HepG2 (cell line): ENCODE data around the gene HES2. TPM values are rescaled to one million over a fixed set of nuclear protein-coding genes. Genes with fewer than 3 reads are reported as not detected.

Source experiments
- ATM ChIP-seq: fragments of 450-650 bp; IDR thresholded peaks from 2 replicates; pipeline ENCODE4 v1.7.1; 2017; ENCODE audit warnings: mild to moderate bottlenecking, borderline replicate concordance
- HMGXB4 ChIP-seq, 2 experiments: sonication (generic) in 1 of 2; formaldehyde crosslinking in 1 of 2; IDR thresholded peaks; 2 replicates each; pipeline versions ENCODE4 v1.4.0 to v1.6.1; 2018 to 2020; ENCODE audit warnings: missing genetic modification reagents in 2 of 2, borderline replicate concordance in 1 of 2, low read depth in 1 of 2, mild to moderate bottlenecking in 1 of 2, missing biosample characterization in 1 of 2
- POLR2AphosphoS5 ChIP-seq: IDR thresholded peaks from 2 replicates; pipeline ENCODE4 v1.6.1; 2012; ENCODE audit warnings: low read depth, low read length
- RAD21 ChIP-seq: fragments of 450-650 bp; formaldehyde crosslinking; IDR thresholded peaks from 2 replicates; pipeline ENCODE4 v1.5.0; 2020; ENCODE audit warnings: mild to moderate bottlenecking
- RFX1 ChIP-seq: fragments of 450-650 bp; IDR thresholded peaks from 2 replicates; pipeline ENCODE4 v1.6.1; 2017
- SPEN ChIP-seq: sonication (generic); formaldehyde crosslinking; IDR thresholded peaks from 2 replicates; pipeline ENCODE4 v1.5.1; 2020; ENCODE audit warnings: low read depth, mild to moderate bottlenecking, missing genetic modification reagents
- TEAD3 ChIP-seq: optimal IDR thresholded peaks from 2 replicates; pipeline ENCODE3; 2016; ENCODE audit warnings: borderline replicate concordance
- TSC22D2 ChIP-seq: sonication (generic); formaldehyde crosslinking; IDR thresholded peaks from 2 replicates; pipeline ENCODE4 v1.5.1; 2020; ENCODE audit warnings: missing genetic modification reagents, mild to moderate bottlenecking, borderline replicate concordance
- ZBTB20 ChIP-seq: sonication (generic); formaldehyde crosslinking; IDR thresholded peaks from 2 replicates; pipeline ENCODE4 v1.8.1; 2023; ENCODE audit warnings: missing genetic modification reagents, low read depth, mild to moderate bottlenecking, borderline replicate concordance
- ZFP36L2 ChIP-seq: sonication (generic); formaldehyde crosslinking; IDR thresholded peaks from 2 replicates; pipeline ENCODE4 v1.4.0; 2020; ENCODE audit warnings: missing genetic modification reagents
- ZNF354B ChIP-seq: sonication (generic); formaldehyde crosslinking; IDR thresholded peaks from 2 replicates; pipeline ENCODE4 v1.8.0; 2022; ENCODE audit warnings: mild to moderate bottlenecking, missing genetic modification reagents
- ZNF598 ChIP-seq: sonication (generic); formaldehyde crosslinking; IDR thresholded peaks from 2 replicates; pipeline ENCODE4 v1.5.1; 2020; ENCODE audit warnings: mild to moderate bottlenecking, missing genetic modification reagents, borderline replicate concordance
- ZNF652 ChIP-seq: IDR thresholded peaks from 2 replicates; pipeline ENCODE4 v1.6.1; 2016; ENCODE audit warnings: low read depth, borderline replicate concordance
- ZSCAN25 ChIP-seq: sonication (generic); formaldehyde crosslinking; IDR thresholded peaks from 2 replicates; pipeline ENCODE4 v1.8.0; 2022; ENCODE audit warnings: mild to moderate bottlenecking, missing genetic modification reagents
- polyA plus RNA-seq, 8 experiments: library from polyadenylated mRNA; depleted of rRNA in 3 of 8; stranded (reverse) in 7 of 8; unstranded in 1 of 8; fragments of >200 nt; fragmentation: Illumina TruSeq in 4 of 8; extraction: Trizol in 4 of 8; gene quantifications; 2 replicates each; pipeline versions ENCODE4 v1.2.1 to v1.2.3, GENCODE V29; 2011 to 2016; ENCODE audit warnings: low read depth in 4 of 8, missing spikeins in 1 of 8, mixed read lengths in 1 of 8; ENCODE audit not compliant: insufficient read depth in 1 of 8
- total RNA-seq, 5 experiments: library from RNA; depleted of rRNA; stranded (reverse); fragments of >200 nt; fragmentation: Illumina TruSeq; extraction: Trizol; gene quantifications; 2 replicates each; pipeline ENCODE4 v1.2.3, GENCODE V29; 2016; ENCODE audit warnings: low read depth in 1 of 5
- TF ChIP-seq, protein P1 (sequence below): sonication (generic); formaldehyde crosslinking; IDR thresholded peaks from 2 replicates; pipeline ENCODE4 v1.4.0; 2020; ENCODE audit warnings: mild to moderate bottlenecking, missing genetic modification reagents
- TF ChIP-seq, protein P2 (sequence below): sonication (generic); formaldehyde crosslinking; IDR thresholded peaks from 2 replicates; pipeline ENCODE4 v1.5.0; 2020; ENCODE audit warnings: mild to moderate bottlenecking, missing genetic modification reagents, borderline replicate concordance
- TF ChIP-seq, protein P3 (sequence below): sonication (generic); formaldehyde crosslinking; IDR thresholded peaks from 2 replicates; pipeline ENCODE4 v1.4.0; 2020; ENCODE audit warnings: missing genetic modification reagents

Gene HES2
- total and polyA plus RNA-seq, 2 of the 13 experiments (the other 11 are each of a cell fraction or from before 2014, with no cell fraction given) = 0.11 to 0.17 TPM

DNA sequence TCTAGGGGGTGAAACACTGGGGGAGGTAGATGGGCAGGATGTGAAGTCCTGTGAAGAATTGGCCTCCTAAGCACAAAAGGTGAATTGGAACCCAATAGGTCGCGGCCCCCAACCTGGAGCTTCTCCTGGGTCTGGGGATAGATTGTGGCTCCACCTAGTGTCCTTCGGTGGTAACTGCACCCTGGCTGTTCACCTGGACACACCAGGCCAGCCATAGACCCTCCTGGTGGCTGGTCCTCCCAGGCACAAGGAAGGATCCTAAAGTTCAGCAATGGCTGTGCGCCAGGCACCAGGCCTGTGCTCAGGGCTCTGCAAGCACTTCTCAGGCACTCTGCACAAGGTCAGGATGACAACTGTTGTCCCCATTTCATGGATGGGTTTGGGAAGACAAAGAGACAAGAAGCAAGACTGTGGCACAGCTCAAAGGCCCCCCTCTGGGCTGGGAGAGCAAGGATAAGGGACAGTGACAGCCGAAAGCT is 18.4 kb upstream of the HES2 start (continued):
- TF ChIP-seq, protein P1, sequence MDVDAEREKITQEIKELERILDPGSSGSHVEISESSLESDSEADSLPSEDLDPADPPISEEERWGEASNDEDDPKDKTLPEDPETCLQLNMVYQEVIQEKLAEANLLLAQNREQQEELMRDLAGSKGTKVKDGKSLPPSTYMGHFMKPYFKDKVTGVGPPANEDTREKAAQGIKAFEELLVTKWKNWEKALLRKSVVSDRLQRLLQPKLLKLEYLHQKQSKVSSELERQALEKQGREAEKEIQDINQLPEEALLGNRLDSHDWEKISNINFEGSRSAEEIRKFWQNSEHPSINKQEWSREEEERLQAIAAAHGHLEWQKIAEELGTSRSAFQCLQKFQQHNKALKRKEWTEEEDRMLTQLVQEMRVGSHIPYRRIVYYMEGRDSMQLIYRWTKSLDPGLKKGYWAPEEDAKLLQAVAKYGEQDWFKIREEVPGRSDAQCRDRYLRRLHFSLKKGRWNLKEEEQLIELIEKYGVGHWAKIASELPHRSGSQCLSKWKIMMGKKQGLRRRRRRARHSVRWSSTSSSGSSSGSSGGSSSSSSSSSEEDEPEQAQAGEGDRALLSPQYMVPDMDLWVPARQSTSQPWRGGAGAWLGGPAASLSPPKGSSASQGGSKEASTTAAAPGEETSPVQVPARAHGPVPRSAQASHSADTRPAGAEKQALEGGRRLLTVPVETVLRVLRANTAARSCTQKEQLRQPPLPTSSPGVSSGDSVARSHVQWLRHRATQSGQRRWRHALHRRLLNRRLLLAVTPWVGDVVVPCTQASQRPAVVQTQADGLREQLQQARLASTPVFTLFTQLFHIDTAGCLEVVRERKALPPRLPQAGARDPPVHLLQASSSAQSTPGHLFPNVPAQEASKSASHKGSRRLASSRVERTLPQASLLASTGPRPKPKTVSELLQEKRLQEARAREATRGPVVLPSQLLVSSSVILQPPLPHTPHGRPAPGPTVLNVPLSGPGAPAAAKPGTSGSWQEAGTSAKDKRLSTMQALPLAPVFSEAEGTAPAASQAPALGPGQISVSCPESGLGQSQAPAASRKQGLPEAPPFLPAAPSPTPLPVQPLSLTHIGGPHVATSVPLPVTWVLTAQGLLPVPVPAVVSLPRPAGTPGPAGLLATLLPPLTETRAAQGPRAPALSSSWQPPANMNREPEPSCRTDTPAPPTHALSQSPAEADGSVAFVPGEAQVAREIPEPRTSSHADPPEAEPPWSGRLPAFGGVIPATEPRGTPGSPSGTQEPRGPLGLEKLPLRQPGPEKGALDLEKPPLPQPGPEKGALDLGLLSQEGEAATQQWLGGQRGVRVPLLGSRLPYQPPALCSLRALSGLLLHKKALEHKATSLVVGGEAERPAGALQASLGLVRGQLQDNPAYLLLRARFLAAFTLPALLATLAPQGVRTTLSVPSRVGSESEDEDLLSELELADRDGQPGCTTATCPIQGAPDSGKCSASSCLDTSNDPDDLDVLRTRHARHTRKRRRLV = no peak
- TF ChIP-seq, protein P2, sequence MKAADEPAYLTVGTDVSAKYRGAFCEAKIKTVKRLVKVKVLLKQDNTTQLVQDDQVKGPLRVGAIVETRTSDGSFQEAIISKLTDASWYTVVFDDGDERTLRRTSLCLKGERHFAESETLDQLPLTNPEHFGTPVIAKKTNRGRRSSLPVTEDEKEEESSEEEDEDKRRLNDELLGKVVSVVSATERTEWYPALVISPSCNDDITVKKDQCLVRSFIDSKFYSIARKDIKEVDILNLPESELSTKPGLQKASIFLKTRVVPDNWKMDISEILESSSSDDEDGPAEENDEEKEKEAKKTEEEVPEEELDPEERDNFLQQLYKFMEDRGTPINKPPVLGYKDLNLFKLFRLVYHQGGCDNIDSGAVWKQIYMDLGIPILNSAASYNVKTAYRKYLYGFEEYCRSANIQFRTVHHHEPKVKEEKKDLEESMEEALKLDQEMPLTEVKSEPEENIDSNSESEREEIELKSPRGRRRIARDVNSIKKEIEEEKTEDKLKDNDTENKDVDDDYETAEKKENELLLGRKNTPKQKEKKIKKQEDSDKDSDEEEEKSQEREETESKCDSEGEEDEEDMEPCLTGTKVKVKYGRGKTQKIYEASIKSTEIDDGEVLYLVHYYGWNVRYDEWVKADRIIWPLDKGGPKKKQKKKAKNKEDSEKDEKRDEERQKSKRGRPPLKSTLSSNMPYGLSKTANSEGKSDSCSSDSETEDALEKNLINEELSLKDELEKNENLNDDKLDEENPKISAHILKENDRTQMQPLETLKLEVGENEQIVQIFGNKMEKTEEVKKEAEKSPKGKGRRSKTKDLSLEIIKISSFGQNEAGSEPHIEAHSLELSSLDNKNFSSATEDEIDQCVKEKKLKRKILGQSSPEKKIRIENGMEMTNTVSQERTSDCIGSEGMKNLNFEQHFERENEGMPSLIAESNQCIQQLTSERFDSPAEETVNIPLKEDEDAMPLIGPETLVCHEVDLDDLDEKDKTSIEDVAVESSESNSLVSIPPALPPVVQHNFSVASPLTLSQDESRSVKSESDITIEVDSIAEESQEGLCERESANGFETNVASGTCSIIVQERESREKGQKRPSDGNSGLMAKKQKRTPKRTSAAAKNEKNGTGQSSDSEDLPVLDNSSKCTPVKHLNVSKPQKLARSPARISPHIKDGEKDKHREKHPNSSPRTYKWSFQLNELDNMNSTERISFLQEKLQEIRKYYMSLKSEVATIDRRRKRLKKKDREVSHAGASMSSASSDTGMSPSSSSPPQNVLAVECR = no peak
- no peak for TF ChIP-seq RFX1
- TF ChIP-seq ATM = no peak
- no peak for TF ChIP-seq ZNF652 (CRISPR knock-in tag)
- peak; percentile 23 for TF ChIP-seq TEAD3 (CRISPR knock-in tag)
- no peak for TF ChIP-seq POLR2AphosphoS5
- TF ChIP-seq TSC22D2 = 0 out of 2 replicates have a peak, but pooled peaks have one; percentile 19
- 0 out of 4 replicates have a peak, but pooled peaks of 1 of the 2 experiments have one; percentile 25 for TF ChIP-seq HMGXB4 (CRISPR knock-in tag; IDR thresholded peaks at IDR 0.05; ENCODE audit: borderline replicate concordance in 1 of 2, low read depth in 1 of 2)
- no peak for TF ChIP-seq ZNF354B (CRISPR knock-in tag)
- TF ChIP-seq SPEN (CRISPR knock-in tag) = peak; percentile 57; the same call in 1 of the 2 replicates
- peak; percentile 76 for TF ChIP-seq RAD21 (CRISPR knock-in tag)
- no peak for TF ChIP-seq ZFP36L2
- TF ChIP-seq ZSCAN25 (CRISPR knock-in tag) = no peak
- TF ChIP-seq ZBTB20 (CRISPR knock-in tag) = no peak
- 0 out of 2 replicates have a peak, but pooled peaks have one; percentile 25 for TF ChIP-seq ZNF598 (CRISPR knock-in tag)
- TF ChIP-seq, protein P3, sequence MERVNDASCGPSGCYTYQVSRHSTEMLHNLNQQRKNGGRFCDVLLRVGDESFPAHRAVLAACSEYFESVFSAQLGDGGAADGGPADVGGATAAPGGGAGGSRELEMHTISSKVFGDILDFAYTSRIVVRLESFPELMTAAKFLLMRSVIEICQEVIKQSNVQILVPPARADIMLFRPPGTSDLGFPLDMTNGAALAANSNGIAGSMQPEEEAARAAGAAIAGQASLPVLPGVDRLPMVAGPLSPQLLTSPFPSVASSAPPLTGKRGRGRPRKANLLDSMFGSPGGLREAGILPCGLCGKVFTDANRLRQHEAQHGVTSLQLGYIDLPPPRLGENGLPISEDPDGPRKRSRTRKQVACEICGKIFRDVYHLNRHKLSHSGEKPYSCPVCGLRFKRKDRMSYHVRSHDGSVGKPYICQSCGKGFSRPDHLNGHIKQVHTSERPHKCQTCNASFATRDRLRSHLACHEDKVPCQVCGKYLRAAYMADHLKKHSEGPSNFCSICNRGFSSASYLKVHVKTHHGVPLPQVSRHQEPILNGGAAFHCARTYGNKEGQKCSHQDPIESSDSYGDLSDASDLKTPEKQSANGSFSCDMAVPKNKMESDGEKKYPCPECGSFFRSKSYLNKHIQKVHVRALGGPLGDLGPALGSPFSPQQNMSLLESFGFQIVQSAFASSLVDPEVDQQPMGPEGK (CRISPR knock-in tag) = peak; percentile 36; the same call in 1 of the 2 replicates
